Left lung (tissue), 10 donors: Measurements from ENCODE around the gene PSMA5. TPM values are rescaled to one million over a fixed set of nuclear protein-coding genes. Genes with fewer than 3 reads are reported as not detected.

Experiments used
- ATAC-seq: fragments of 200-7000 bp; cut with Tn5 transposase; one replicate; pipeline ENCODE4 v1.9.1; 2020; ENCODE audit warnings: moderate library complexity
- DNase-seq, 4 donors: peaks; one replicate each; pipeline ENCODE4 v3.0.0-alpha.2; 2013 to 2020
- H3K27ac ChIP-seq, 2 donors: fragments of 200-600 bp; sonication (generic) in 1 of 2; one replicate each; pipeline versions ENCODE4 v1.5.0 to v1.8.0; 2020 to 2021
- H3K27me3 ChIP-seq, 2 donors: fragments of 200-600 bp; sonication (generic) in 1 of 2; one replicate each; pipeline versions ENCODE4 v1.5.0 to v1.8.0; 2020 to 2021
- H3K36me3 ChIP-seq, 2 donors: fragments of 200-600 bp; sonication (generic) in 1 of 2; one replicate each; pipeline versions ENCODE4 v1.5.0 to v1.8.0; 2020 to 2021
- H3K4me1 ChIP-seq, 2 donors: fragments of 200-600 bp; one replicate each; pipeline ENCODE4 v1.8.0; 2021
- H3K4me3 ChIP-seq, 2 donors: fragments of 200-600 bp; sonication (generic) in 1 of 2; one replicate each; pipeline versions ENCODE4 v1.5.0 to v1.8.0; 2020 to 2021; ENCODE audit warnings: mild to moderate bottlenecking in 1 of 2
- H3K9me3 ChIP-seq, 2 donors: fragments of 200-600 bp; sonication (generic) in 1 of 2; one replicate each; pipeline versions ENCODE4 v1.5.0 to v1.8.0; 2020 to 2021
- CTCF ChIP-seq, 2 donors: fragments of 200-600 bp; sonication (generic) in 1 of 2; IDR thresholded peaks; one replicate each; pipeline versions ENCODE4 v1.5.0 to v1.8.0; 2021; ENCODE audit warnings: antibody characterized with exemption in 2 of 2
- intact Hi-C, 2 donors: fragments of 100-400 bp; cut with DNase I; formaldehyde crosslinking; loops; one replicate each; pipeline versions ENCODE4 v1.11.2 to v1.14.2; 2022
- polyA plus RNA-seq, 6 donors: library from polyadenylated mRNA; unstranded; fragments of 120-200 nt; gene quantifications; one replicate each; pipeline ENCODE4 v1.2.1, GENCODE V29; 2013; ENCODE audit not compliant: insufficient read length in 6 of 6
- total RNA-seq, 2 donors: library from RNA; stranded (reverse); fragmentation: NEBNext Ultra II Directional; extraction: Animal tissue kit (Norgen Biotek cat#: 25700); gene quantifications; one replicate each; pipeline ENCODE4 v1.2.1, GENCODE V29; 2021
- donor health status: DM: no; HTN: yes; CAD: no.
- donor health status: DM: no; HTN: no; CAD: no.

The PSMA5 gene
- total and polyA plus RNA-seq, 8 donors = 62.2 to 94.7 (median 88.3) TPM

- peak overlapping the region; percentile 50 for H3K4me3 ChIP-seq
- H3K27ac ChIP-seq = peak overlapping the region; percentile 69 to 86
- ATAC-seq = no peak
Observed at GRCh38 chr1:109398343-109399225, 27.7 kb downstream of the PSMA5 start.

GRCh38 chr1:109397581-109398342 lies 28.5 kb downstream of the PSMA5 start, which contains the start of gene SORT1:
Gene SORT1, minus strand, starts transcription at chr1:109397918. Its CDS starts 26 bp downstream, at chr1:109397892.
- Histone ChIP-seq H3K36me3 (peaks cover 0 to 22% of the 10 kb centered on the region in 2 donors), H3K9me3 (no peaks in the 10 kb centered on the region), H3K27me3 (no peaks in the 10 kb centered on the region), H3K4me3 (peak within 1 kb of the TSS; percentile 50), H3K4me1 (peaks cover 29 to 57% of the 10 kb centered on the region in 2 donors), H3K27ac (peak within 1 kb of the TSS; percentile 69 to 86)
- ATAC-seq = peak; percentile 93
- TF ChIP-seq CTCF (IDR thresholded peaks at IDR 0.05) = no peak
- DNase-seq = peak; percentile 71 to 94 (median 88)
- intact Hi-C loops = loop anchor here in 1 of 2 donors (5.0 kb wide), 1 partner anchor 120 kb away; no protein-coding TSS in a partner anchor

More at GRCh38 chr1:109398343-109399225, 27.7 kb downstream of the PSMA5 start:
- Histone ChIP-seq H3K27me3 (no peaks in the 10 kb centered on the region), H3K36me3 (peaks cover 0 to 30% of the 10 kb centered on the region in 2 donors), H3K9me3 (no peaks in the 10 kb centered on the region), H3K4me1 (peaks cover 25 to 49% of the 10 kb centered on the region in 2 donors)
- DNase-seq = peak in 1 of 4 donors; percentile 44
- TF ChIP-seq CTCF (IDR thresholded peaks at IDR 0.05) = no peak
- intact Hi-C loops = loop anchor here in 1 of 2 donors (5.0 kb wide), 1 partner anchor 121 kb away; no protein-coding TSS in a partner anchor

- Histone ChIP-seq H3K9me3 (no peaks in the 10 kb centered on the region), H3K27ac (peak overlapping the region; percentile 44 to 86), H3K36me3 (peaks cover 0 to 15% of the 10 kb centered on the region in 2 donors), H3K4me3 (peak overlapping the region; percentile 50), H3K27me3 (no peaks in the 10 kb centered on the region), H3K4me1 (peaks cover 35 to 65% of the 10 kb centered on the region in 2 donors)
- DNase-seq (no peak), ATAC-seq (peak; percentile 6)
- intact Hi-C loops = loop anchor here in 1 of 2 donors (5.0 kb wide), 1 partner anchor 120 kb away; no protein-coding TSS in a partner anchor
- TF ChIP-seq CTCF (IDR thresholded peaks at IDR 0.05) = no peak
Observed at GRCh38 chr1:109396871-109397580, 29.2 kb downstream of the PSMA5 start.

- H3K4me3 ChIP-seq = peak overlapping the region; percentile 50
- DNase-seq (no peak), ATAC-seq (no peak)
- H3K27me3 ChIP-seq = no peaks in the 10 kb centered on the region
- peaks cover 0 to 9% of the 10 kb centered on the region in 2 donors for H3K36me3 ChIP-seq
- H3K27ac ChIP-seq = peak overlapping the region; percentile 28 to 86
- intact Hi-C loops = loop anchor here in 1 of 2 donors (5.0 kb wide), 1 partner anchor 119 kb away; no protein-coding TSS in a partner anchor
- no peak for TF ChIP-seq CTCF (IDR thresholded peaks at IDR 0.05)
- no peaks in the 10 kb centered on the region for H3K9me3 ChIP-seq
- peaks cover 35 to 70% of the 10 kb centered on the region in 2 donors for H3K4me1 ChIP-seq
Observed at GRCh38 chr1:109396513-109396839, 29.8 kb downstream of the PSMA5 start.
